ENCODE results near the gene ACOT6.

The ACOT6 gene

GRCh38 chr14:73610687-73611086 is 1.6 kb upstream of the ACOT6 start:
- Histone ChIP-seq H3K4me1 (ENCODE audit: control insufficient read depth in 2 of 2, insufficient read depth in 1 of 2, low read depth in 1 of 2, low read length in 2 of 2) (peaks cover 1 to 2% of the 10 kb centered on the region in 2 donors), H3K14ac (ENCODE audit: low read length) (no peak overlapping the region), H3K23ac (ENCODE audit: low read depth, low read length, poor library complexity) (no peak overlapping the region), H3K27ac (replicated peaks; ENCODE audit: low read length) (no peak overlapping the region), H2BK120ac (ENCODE audit: low read depth, low read length) (no peak overlapping the region), H4K8ac (ENCODE audit: low read depth, low read length) (no peak overlapping the region), H2AFZ (ENCODE audit: low read length) (peak overlapping the region; percentile 10), H3K18ac (ENCODE audit: low read length) (peak overlapping the region; percentile 57), H2BK15ac (ENCODE audit: low read length) (no peak overlapping the region), H2BK5ac (ENCODE audit: low read length) (no peak overlapping the region), H3K4me2 (ENCODE audit: insufficient read depth, low read length, poor library complexity, severe bottlenecking) (no peak overlapping the region), H3K36me3 (replicated peaks in 1 of 2; ENCODE audit: control insufficient read depth in 2 of 2, insufficient read depth in 2 of 2, low read length in 2 of 2) (no peaks in the 10 kb centered on the region), H3K4me3 (ENCODE audit: low read length in 2 of 2) (no peak overlapping the region), H3K9ac (ENCODE audit: low read depth, low read length, poor library complexity) (no peak overlapping the region), H3K4ac (ENCODE audit: low read length) (no peak overlapping the region), H2BK12ac (ENCODE audit: low read length) (no peak overlapping the region), H3K27me3 (ENCODE audit: control insufficient read depth in 3 of 3, insufficient read depth in 3 of 3, low read depth in 1 of 3, low read length in 3 of 3) (peaks cover 0 to 12% (median 11%) of the 10 kb centered on the region in 3 experiments), H3K9me3 (replicated peaks in 1 of 2; ENCODE audit: control insufficient read depth in 2 of 2, insufficient read depth in 1 of 2, low read depth in 1 of 2, low read length in 2 of 2) (peaks cover 0 to 3% of the 10 kb centered on the region in 2 donors), H4K91ac (ENCODE audit: low read depth, low read length, poor library complexity) (no peak overlapping the region), H3K79me1 (ENCODE audit: low read depth, low read length) (no peaks in the 10 kb centered on the region), H2AK5ac (ENCODE audit: low read depth, low read length) (no peak overlapping the region)
- no CpG with 5 or more reads among the region's 2 CpGs for WGBS, 2 donors (ENCODE audit: extremely low coverage in 2 of 2, insufficient read length in 2 of 2, insufficient replicate concordance in 1 of 2)
- DNase-seq (ENCODE audit: low spot score), result no peak

GRCh38 chr14:73613046-73613383 is 698 bp downstream of the ACOT6 start:
- Histone ChIP-seq H2BK15ac (ENCODE audit: low read length) (peak overlapping the region; percentile 67), H2BK120ac (ENCODE audit: low read depth, low read length) (no peak overlapping the region), H3K4me2 (ENCODE audit: insufficient read depth, low read length, poor library complexity, severe bottlenecking) (peak overlapping the region; percentile 80), H4K8ac (ENCODE audit: low read depth, low read length) (no peak overlapping the region), H2BK5ac (ENCODE audit: low read length) (peak overlapping the region; percentile 39), H3K79me1 (ENCODE audit: low read depth, low read length) (no peaks in the 10 kb centered on the region), H3K4ac (ENCODE audit: low read length) (no peak overlapping the region), H3K23ac (ENCODE audit: low read depth, low read length, poor library complexity) (no peak overlapping the region), H3K18ac (ENCODE audit: low read length) (peak overlapping the region; percentile 97), H3K9ac (ENCODE audit: low read depth, low read length, poor library complexity) (no peak overlapping the region), H4K91ac (ENCODE audit: low read depth, low read length, poor library complexity) (no peak overlapping the region), H2AFZ (ENCODE audit: low read length) (peak overlapping the region; percentile 99), H2AK5ac (ENCODE audit: low read depth, low read length) (no peak overlapping the region), H3K4me1 (ENCODE audit: control insufficient read depth in 2 of 2, insufficient read depth in 1 of 2, low read depth in 1 of 2, low read length in 2 of 2) (peaks cover 2 to 5% of the 10 kb centered on the region in 2 donors), H3K36me3 (replicated peaks in 1 of 2; ENCODE audit: control insufficient read depth in 2 of 2, insufficient read depth in 2 of 2, low read length in 2 of 2) (no peaks in the 10 kb centered on the region), H3K27ac (replicated peaks; ENCODE audit: low read length) (no peak overlapping the region), H3K4me3 (ENCODE audit: low read length in 2 of 2) (peak overlapping the region; percentile 71 to 95), H3K14ac (ENCODE audit: low read length) (peak overlapping the region; percentile 89), H2BK12ac (ENCODE audit: low read length) (no peak overlapping the region), H3K27me3 (ENCODE audit: control insufficient read depth in 3 of 3, insufficient read depth in 3 of 3, low read depth in 1 of 3, low read length in 3 of 3) (peaks cover 0 to 16% (median 12%) of the 10 kb centered on the region in 3 experiments), H3K9me3 (replicated peaks in 1 of 2; ENCODE audit: control insufficient read depth in 2 of 2, insufficient read depth in 1 of 2, low read depth in 1 of 2, low read length in 2 of 2) (no peaks in the 10 kb centered on the region)
- no peak for DNase-seq (ENCODE audit: low spot score)
- whole genome bisulfite sequencing, 2 donors (ENCODE audit: extremely low coverage in 2 of 2, insufficient read length in 2 of 2, insufficient replicate concordance in 1 of 2), result no CpG with 5 or more reads among the region's 13 CpGs

GRCh38 chr14:73613419-73613963 is 1.2 kb downstream of the ACOT6 start:
- no peak overlapping the region for H3K18ac ChIP-seq (ENCODE audit: low read length)
- no peaks in the 10 kb centered on the region for H3K9me3 ChIP-seq (replicated peaks in 1 of 2; ENCODE audit: control insufficient read depth in 2 of 2, insufficient read depth in 1 of 2, low read depth in 1 of 2, low read length in 2 of 2)
- no peak overlapping the region for H2BK15ac ChIP-seq (ENCODE audit: low read length)
- H2AFZ ChIP-seq (ENCODE audit: low read length), result no peak overlapping the region
- peaks cover 2 to 5% of the 10 kb centered on the region in 2 donors for H3K4me1 ChIP-seq (ENCODE audit: control insufficient read depth in 2 of 2, insufficient read depth in 1 of 2, low read depth in 1 of 2, low read length in 2 of 2)
- H2AK5ac ChIP-seq (ENCODE audit: low read depth, low read length), result no peak overlapping the region
- H3K23ac ChIP-seq (ENCODE audit: low read depth, low read length, poor library complexity), result no peak overlapping the region
- H4K8ac ChIP-seq (ENCODE audit: low read depth, low read length), result no peak overlapping the region
- H3K36me3 ChIP-seq (replicated peaks in 1 of 2; ENCODE audit: control insufficient read depth in 2 of 2, insufficient read depth in 2 of 2, low read length in 2 of 2), result no peaks in the 10 kb centered on the region
- H3K79me1 ChIP-seq (ENCODE audit: low read depth, low read length), result no peaks in the 10 kb centered on the region
- no peak overlapping the region for H3K4me3 ChIP-seq (ENCODE audit: low read length in 2 of 2)
- no peak overlapping the region for H2BK12ac ChIP-seq (ENCODE audit: low read length)
- H3K9ac ChIP-seq (ENCODE audit: low read depth, low read length, poor library complexity), result no peak overlapping the region
- DNase-seq (ENCODE audit: low spot score), result no peak
- H3K14ac ChIP-seq (ENCODE audit: low read length), result no peak overlapping the region
- WGBS, 2 donors (ENCODE audit: extremely low coverage in 2 of 2, insufficient read length in 2 of 2, insufficient replicate concordance in 1 of 2), result no CpG with 5 or more reads among the region's 3 CpGs
- H4K91ac ChIP-seq (ENCODE audit: low read depth, low read length, poor library complexity), result no peak overlapping the region
- H3K27me3 ChIP-seq (ENCODE audit: control insufficient read depth in 3 of 3, insufficient read depth in 3 of 3, low read depth in 1 of 3, low read length in 3 of 3), result peaks cover 0 to 19% (median 12%) of the 10 kb centered on the region in 3 experiments
- H2BK5ac ChIP-seq (ENCODE audit: low read length), result no peak overlapping the region
- no peak overlapping the region for H2BK120ac ChIP-seq (ENCODE audit: low read depth, low read length)
- no peak overlapping the region for H3K27ac ChIP-seq (replicated peaks; ENCODE audit: low read length)
- no peak overlapping the region for H3K4me2 ChIP-seq (ENCODE audit: insufficient read depth, low read length, poor library complexity, severe bottlenecking)
- H3K4ac ChIP-seq (ENCODE audit: low read length), result no peak overlapping the region

- no peaks in the 10 kb centered on the region for H3K36me3 ChIP-seq (replicated peaks in 1 of 2; ENCODE audit: control insufficient read depth in 2 of 2, insufficient read depth in 2 of 2, low read length in 2 of 2)
- H3K9me3 ChIP-seq (replicated peaks in 1 of 2; ENCODE audit: control insufficient read depth in 2 of 2, insufficient read depth in 1 of 2, low read depth in 1 of 2, low read length in 2 of 2), result no peaks in the 10 kb centered on the region
- DNase-seq (ENCODE audit: low spot score), result no peak
- no peak overlapping the region for H3K23ac ChIP-seq (ENCODE audit: low read depth, low read length, poor library complexity)
- H3K4ac ChIP-seq (ENCODE audit: low read length), result no peak overlapping the region
- no peak overlapping the region for H2AFZ ChIP-seq (ENCODE audit: low read length)
- no peak overlapping the region for H3K18ac ChIP-seq (ENCODE audit: low read length)
- peaks cover 0 to 26% (median 12%) of the 10 kb centered on the region in 3 experiments for H3K27me3 ChIP-seq (ENCODE audit: control insufficient read depth in 3 of 3, insufficient read depth in 3 of 3, low read depth in 1 of 3, low read length in 3 of 3)
- no peak overlapping the region for H2AK5ac ChIP-seq (ENCODE audit: low read depth, low read length)
- H3K27ac ChIP-seq (replicated peaks; ENCODE audit: low read length), result no peak overlapping the region
- no CpG with 5 or more reads among the region's 4 CpGs for WGBS, 2 donors (ENCODE audit: extremely low coverage in 2 of 2, insufficient read length in 2 of 2, insufficient replicate concordance in 1 of 2)
- no peak overlapping the region for H4K91ac ChIP-seq (ENCODE audit: low read depth, low read length, poor library complexity)
- no peak overlapping the region for H2BK12ac ChIP-seq (ENCODE audit: low read length)
- no peak overlapping the region for H2BK5ac ChIP-seq (ENCODE audit: low read length)
- no peak overlapping the region for H3K4me3 ChIP-seq (ENCODE audit: low read length in 2 of 2)
- no peak overlapping the region for H3K9ac ChIP-seq (ENCODE audit: low read depth, low read length, poor library complexity)
- no peak overlapping the region for H3K14ac ChIP-seq (ENCODE audit: low read length)
- peaks cover 0 to 4% of the 10 kb centered on the region in 2 donors for H3K4me1 ChIP-seq (ENCODE audit: control insufficient read depth in 2 of 2, insufficient read depth in 1 of 2, low read depth in 1 of 2, low read length in 2 of 2)
- no peaks in the 10 kb centered on the region for H3K79me1 ChIP-seq (ENCODE audit: low read depth, low read length)
- no peak overlapping the region for H2BK120ac ChIP-seq (ENCODE audit: low read depth, low read length)
- no peak overlapping the region for H3K4me2 ChIP-seq (ENCODE audit: insufficient read depth, low read length, poor library complexity, severe bottlenecking)
- no peak overlapping the region for H4K8ac ChIP-seq (ENCODE audit: low read depth, low read length)
- H2BK15ac ChIP-seq (ENCODE audit: low read length), result no peak overlapping the region
Observed at GRCh38 chr14:73616831-73617230, 4.5 kb downstream of the ACOT6 start.
